HepG2 (cell line): ENCODE data around the gene HSD11B1.

ENCODE experiments used
- AHR ChIP-seq: IDR thresholded peaks from 2 replicates; pipeline ENCODE4 v1.6.1; 2018; ENCODE audit warnings: missing genetic modification reagents, missing compliant biosample characterization
- CAMTA2 ChIP-seq: sonication (generic); formaldehyde crosslinking; IDR thresholded peaks from 2 replicates; pipeline ENCODE4 v1.4.0; 2020; ENCODE audit warnings: mild to moderate bottlenecking, missing genetic modification reagents, borderline replicate concordance
- CBX1 ChIP-seq: IDR thresholded peaks from one replicate; pipeline ENCODE4 v1.6.1; 2016; ENCODE audit warnings: antibody characterized with exemption, low read depth
- GABPA ChIP-seq, 2 experiments: IDR thresholded peaks; 2 replicates each; pipeline ENCODE4 v1.6.1; 2011 to 2016; ENCODE audit warnings: low read depth in 2 of 2, low read length in 1 of 2, missing biosample characterization in 1 of 2, missing genetic modification characterization in 1 of 2
- GTF2F1 ChIP-seq: fragments of 150-350 bp; IDR thresholded peaks from 2 replicates; pipeline ENCODE4 v1.6.1; 2014; ENCODE audit warnings: low read length
- MAX ChIP-seq: IDR thresholded peaks from 2 replicates; pipeline ENCODE4 v1.6.1; 2012; ENCODE audit warnings: inconsistent platforms
- PRDM10 ChIP-seq: sonication (generic); formaldehyde crosslinking; IDR thresholded peaks from 2 replicates; pipeline ENCODE4 v1.4.0; 2020; ENCODE audit warnings: low read depth, missing genetic modification reagents
- TBX2 ChIP-seq: sonication (generic); formaldehyde crosslinking; IDR thresholded peaks from 2 replicates; pipeline ENCODE4 v1.5.0; 2020; ENCODE audit warnings: missing genetic modification reagents, mild to moderate bottlenecking, borderline replicate concordance
- TCF7 ChIP-seq: sonication (generic); IDR thresholded peaks from 2 replicates; pipeline ENCODE4 v1.6.1; 2016; ENCODE audit warnings: antibody characterized with exemption, low read depth
- YY1 ChIP-seq: IDR thresholded peaks from 2 replicates; pipeline ENCODE4 v1.6.1; 2011; ENCODE audit warnings: low read length, low read depth, moderate library complexity, mild to moderate bottlenecking; ENCODE audit not compliant: insufficient read depth, insufficient replicate concordance
- ZBTB3 ChIP-seq: sonication (generic); formaldehyde crosslinking; IDR thresholded peaks from 2 replicates; pipeline ENCODE4 v1.4.0; 2020; ENCODE audit warnings: low read depth, mild to moderate bottlenecking, moderate library complexity, missing genetic modification reagents, borderline replicate concordance
- ZFP36L1 ChIP-seq: sonication (generic); formaldehyde crosslinking; IDR thresholded peaks from 2 replicates; pipeline ENCODE4 v1.8.0; 2022; ENCODE audit warnings: mild to moderate bottlenecking, missing genetic modification reagents, moderate library complexity
- ZHX1 ChIP-seq: sonication (generic); formaldehyde crosslinking; IDR thresholded peaks from 2 replicates; pipeline ENCODE4 v1.8.1; 2022; ENCODE audit warnings: low read depth, mild to moderate bottlenecking, missing genetic modification reagents
- ZNF644 ChIP-seq: IDR thresholded peaks from 2 replicates; pipeline ENCODE4 v1.6.1; 2016; ENCODE audit warnings: low read depth

GRCh38 chr1:209768354-209768774 is 63.7 kb downstream of the HSD11B1 start:
- TF ChIP-seq ZFP36L1 (CRISPR knock-in tag) (no peak), MAX (no peak), GABPA (IDR thresholded peaks at IDR 0.05; ENCODE audit: low read depth, low read length) (no peak), GABPA (CRISPR knock-in tag; IDR thresholded peaks at IDR 0.05; ENCODE audit: low read depth) (no peak), CAMTA2 (no peak), ZNF644 (CRISPR knock-in tag) (no peak), AHR (CRISPR knock-in tag) (no peak), TBX2 (CRISPR knock-in tag) (no peak), PRDM10 (CRISPR knock-in tag) (no peak), YY1 (no peak), ZHX1 (no peak), GTF2F1 (no peak), TCF7 (no peak), CBX1 (no peak), ZBTB3 (CRISPR knock-in tag) (no peak)
